GM19395 (cell line): ENCODE data around the gene CIROP.

Experiments used
- ATAC-seq: cut with Tn5 transposase; IDR thresholded peaks from one replicate; pipeline ENCODE4 v1.9.1; 2021; ENCODE audit warnings: mild to moderate bottlenecking, moderate library complexity; ENCODE audit not compliant: unreplicated experiment

Gene CIROP

GRCh38 chr14:23130871-23131270 is 26.1 kb upstream of the CIROP start:
- no peak for ATAC-seq

DNA sequence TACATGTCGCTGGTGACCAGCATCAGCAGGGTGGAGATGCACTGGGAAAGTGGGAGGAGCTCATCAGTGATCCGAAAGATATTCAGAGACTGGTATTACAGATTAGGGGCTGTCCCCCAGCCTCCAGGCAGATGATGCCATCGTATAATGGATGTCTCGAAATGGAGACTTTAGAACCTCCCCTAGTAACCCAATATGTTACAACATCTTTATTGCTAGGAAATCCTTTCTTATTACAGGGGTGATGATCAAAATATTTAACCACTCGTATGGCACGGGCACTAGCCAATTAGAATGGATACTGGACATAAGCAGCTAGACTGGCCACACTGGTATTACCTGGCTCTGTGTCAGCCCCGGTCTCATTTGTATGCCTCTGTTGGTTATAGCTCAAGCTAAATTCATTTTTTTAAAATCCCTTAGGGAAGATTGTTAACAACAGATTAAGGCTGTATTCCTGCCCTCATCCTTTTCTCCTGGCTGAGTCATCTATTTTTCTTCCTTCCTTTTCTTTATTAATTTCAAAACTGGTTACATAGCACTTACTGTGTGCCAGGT is 25.0 kb upstream of the CIROP start:
- ATAC-seq: no peak

DNA sequence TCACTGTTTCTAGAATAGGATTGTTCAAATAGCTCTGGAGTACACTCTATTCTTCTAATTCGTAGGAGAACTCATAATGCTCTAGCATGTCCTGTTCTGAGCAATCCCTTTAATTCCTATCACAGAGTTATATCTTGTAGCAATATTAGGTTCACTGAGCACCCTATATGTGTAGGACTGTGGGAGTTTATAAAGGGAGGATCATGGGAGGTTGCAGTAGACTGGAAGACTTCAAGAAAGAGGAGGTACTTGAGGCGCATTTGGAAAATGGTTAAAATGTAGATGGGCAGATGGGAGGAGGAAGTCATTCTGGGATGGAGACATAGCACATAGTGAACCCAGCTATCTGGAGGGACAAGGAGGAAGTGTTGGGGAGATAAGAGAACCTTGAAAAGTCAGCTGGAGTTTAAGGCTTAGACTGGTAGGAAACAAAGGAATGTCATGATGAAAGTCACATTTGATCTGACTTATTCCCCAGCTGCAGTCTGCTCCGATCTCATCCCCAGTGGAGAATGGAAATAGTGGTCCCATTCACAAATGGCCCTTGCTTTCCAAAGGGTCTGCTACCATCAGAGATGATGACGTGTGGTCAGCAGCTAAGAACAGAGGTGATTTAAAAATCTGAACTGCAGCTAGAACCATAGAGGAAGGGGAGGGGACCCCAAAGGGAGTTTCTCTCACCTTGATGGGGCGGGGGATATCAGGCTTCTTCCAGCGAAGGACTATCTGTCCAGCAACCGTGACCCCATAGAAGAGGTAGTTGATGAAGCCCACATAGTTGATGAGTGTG is 24.4 kb upstream of the CIROP start:
- ATAC-seq: no peak

DNA sequence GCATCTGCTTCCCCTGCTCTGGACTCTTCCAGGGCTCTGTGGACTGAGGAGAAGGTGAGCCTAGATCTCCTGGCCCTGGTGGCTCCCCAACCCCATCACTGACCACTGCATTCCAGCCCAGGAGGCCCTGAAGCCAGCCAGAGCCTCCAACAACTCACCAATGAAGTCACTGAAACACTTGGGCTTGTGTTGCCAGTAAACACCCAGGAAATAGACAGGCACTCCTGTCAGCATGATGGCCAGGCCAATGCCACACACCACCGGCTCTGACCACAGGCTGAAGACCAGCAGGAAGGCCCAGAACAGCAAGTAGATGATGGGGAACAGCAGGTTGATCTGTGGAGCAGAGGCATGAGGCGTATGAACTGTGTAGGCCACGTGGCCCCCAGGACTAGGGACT is 23.1 kb upstream of the CIROP start:
- no peak for ATAC-seq

DNA sequence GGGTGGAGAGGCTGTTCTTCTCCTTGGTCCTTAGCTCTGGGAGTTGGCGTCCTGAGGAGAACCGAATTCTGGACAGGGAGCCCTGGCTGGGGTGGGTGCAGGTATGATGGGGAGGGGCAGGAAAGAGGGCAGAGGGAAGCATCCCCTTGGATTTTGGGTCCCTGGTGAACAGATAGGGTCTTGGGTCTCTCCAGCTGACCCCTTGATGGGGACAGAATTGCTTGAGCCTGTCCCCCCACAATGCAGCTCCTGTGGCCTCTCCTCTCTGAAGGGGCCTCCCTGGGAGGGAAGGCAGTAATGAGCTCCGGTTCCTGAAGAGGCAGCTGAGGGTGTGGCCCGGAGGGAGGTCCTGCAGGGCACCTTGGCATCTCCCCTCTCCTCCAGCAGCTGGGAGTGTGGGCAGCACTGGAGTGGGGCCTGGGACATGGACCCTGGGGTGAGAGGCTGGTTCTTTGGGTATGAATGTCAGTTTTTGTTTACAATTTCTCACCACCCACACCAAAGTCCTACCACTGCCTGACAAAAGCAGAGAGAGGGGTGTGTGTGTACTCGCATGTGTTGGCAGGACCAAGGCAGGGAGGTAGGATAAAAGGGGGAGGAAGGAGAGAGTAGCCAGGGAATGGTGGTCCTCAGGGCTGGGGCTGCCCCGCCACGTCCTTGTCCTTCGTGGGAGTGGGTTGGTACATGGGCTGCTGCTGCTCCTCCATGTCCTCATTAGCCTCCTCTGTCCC is 21.9 kb upstream of the CIROP start:
- ATAC-seq: no peak

DNA sequence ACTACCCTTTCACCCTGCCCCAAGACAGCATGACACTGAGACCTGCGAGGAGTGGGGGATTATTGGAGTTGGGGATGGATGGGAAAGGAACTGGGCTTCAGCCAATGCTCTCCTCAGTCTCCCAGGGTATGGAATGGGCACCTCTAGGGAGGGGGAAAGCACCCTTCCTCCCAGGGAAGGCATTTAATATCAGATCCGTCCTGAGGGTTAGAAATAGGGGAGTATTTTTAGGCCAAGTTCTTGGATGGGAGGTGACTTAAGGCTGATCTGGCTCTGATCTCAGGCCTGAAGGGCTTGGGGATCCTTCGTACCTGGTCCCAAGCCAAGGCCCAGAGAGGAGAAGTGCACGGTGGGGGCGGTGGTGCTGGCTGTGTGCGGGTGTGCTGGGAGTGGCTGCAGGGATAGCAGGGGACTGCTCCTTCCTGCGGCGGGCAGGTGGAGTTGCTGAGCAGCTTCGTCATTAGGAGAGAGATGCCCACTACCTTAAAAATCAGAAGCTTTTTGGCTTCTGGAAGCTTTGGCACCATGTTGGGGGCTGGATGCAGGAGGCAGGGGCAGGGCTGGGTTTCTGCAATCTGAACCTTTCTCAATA is 21.2 kb upstream of the CIROP start:
- ATAC-seq: no peak

- ATAC-seq: no peak
Observed at GRCh38 chr14:23125011-23125410, 20.2 kb upstream of the CIROP start.

GRCh38 chr14:23124337-23124954 is 19.7 kb upstream of the CIROP start:
- no peak for ATAC-seq

DNA sequence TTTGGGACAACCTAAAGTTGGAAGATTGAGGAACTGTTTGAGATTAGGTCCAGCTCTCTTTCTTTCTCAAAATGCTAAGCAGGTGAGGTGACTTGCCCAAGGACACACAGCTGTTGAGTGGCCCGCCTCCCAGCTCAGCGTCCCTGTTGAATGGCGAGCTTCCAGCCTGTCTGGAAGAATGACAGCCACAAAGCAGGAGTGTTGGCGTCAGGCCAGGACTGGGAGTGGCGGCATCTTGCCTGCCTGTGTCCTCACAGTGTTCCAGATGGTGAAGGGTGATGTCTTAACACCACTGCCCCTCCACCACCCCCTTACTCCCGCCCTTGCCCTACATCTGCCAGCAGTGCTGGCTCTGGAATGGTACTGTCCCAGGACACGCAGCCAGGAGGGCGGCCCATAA is 18.6 kb upstream of the CIROP start:
- ATAC-seq: no peak

- ATAC-seq: no peak
Observed at GRCh38 chr14:23122086-23122485, 17.3 kb upstream of the CIROP start.

DNA sequence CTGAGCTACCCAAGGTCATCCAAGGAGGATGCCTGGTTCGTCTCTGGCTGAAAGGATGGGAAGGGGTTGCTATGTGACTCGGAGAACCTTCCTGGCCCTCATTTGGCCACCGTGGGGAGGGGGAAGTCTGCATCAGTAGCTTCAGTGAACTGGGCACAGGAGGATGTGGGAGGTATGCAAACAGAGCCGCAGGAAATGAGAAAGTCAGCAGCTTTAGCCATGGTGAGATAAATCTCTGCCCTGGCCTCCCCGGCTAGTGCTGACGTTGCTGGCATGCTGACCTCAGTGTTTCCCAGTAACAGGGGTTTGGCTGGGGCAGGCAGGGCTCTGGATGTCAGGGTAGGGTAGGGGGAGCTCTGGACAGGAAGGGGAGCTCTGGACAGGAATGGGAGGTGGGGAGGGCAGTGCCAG is 16.6 kb upstream of the CIROP start:
- no peak for ATAC-seq

GRCh38 chr14:23120541-23121251 is 15.9 kb upstream of the CIROP start:
- peak; percentile 68 for ATAC-seq

GRCh38 chr14:23119363-23120327 is 14.9 kb upstream of the CIROP start:
- ATAC-seq: no peak

DNA sequence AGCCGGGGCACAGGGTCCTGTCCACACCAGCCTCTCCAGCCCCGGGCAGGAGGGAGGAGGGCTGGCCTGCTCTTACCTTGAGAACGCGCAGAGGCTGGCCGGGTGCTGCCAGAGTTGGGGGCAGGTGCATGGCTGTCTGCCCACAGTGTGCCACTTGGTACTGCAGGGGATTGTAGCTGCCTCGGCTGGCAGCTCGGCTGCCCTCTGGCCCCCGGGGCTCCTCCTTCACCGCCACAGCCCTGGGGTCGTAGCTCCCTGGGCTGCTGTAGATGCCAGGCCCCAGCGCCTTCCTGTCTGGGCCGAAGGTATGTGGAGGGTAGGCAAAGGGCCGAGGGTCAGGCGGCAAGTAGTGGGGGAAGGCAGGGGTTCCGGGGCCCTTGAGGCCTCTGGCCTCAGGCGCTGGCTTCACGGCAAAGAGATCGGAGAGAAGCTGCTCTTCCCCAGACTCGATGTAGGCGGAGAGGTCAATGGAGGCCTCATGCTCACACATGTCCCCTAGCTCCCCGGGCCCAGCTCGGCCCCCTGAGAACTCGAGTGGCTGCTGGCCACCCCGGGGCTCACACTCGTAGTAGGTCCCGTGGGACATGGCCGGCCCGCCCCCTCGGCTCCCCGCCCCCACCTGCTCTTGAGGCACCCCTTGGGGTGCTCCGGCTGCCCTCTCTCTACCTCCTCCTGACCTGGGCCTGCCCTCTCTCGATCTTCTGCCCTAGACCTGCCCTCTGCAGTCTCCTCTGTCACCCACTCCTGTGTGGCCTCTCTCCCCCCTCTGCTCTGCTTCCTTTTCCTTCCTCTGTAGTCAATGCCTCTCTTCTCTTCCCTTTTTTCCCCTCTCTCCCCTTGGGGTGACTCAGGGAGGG is 13.9 kb upstream of the CIROP start, which contains the start of gene CEBPE:
TSS of gene CEBPE (minus strand) at position 750 of the 857 bp plus-strand sequence. CDS start at position 586, 164 bp downstream.
- no peak for ATAC-seq

DNA sequence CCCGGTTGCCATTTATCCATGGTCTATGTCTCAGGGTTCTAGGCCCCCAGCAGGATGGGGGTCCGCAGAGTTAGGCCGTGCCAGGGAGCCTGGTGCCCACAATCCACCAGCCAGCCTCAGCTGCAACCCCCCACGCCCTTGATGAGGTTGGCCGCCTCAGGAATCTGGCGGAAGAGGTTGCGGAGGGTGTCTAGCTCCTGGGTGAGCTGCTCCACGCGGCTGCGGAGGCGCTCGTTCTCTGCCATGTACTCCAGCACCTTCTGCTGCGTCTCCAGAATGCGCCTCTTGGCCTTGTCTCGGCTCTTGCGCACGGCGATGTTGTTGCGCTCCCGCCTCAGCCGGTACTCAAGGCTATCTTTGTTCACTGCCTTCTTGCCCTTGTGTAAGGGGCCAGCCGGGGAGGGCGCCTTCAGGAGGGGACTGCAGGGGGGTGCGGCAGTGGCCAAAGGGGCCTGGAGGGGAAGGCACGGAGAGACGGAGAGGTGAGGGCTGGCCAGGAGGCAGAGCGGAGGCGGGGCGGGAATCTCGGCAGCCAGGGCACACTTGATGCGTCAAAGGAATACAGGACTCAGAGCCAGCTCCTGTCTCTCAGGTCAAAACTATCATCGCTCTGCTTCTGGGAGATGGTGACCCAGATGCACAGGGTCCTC is 12.7 kb upstream of the CIROP start:
- no peak for ATAC-seq

DNA sequence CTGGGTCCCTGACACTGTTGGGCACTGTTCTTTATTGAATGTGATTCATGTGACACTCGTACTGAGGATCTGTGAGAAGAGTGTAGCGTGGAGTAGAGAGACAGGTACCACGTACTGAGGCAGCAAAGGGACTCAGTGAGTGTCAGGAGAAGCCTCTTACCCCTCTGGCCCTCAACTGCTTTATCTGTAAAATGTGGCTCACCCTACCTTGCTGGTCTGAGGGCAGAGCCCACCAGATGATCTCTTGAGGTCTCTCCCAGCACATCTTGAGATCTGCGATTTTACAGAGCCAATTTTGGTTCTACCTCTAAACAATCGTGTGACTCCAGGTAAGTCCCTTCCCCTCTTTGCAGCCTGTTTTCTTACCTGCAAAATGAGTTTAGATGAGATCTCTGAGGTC is 11.1 kb upstream of the CIROP start:
- no peak for ATAC-seq

DNA sequence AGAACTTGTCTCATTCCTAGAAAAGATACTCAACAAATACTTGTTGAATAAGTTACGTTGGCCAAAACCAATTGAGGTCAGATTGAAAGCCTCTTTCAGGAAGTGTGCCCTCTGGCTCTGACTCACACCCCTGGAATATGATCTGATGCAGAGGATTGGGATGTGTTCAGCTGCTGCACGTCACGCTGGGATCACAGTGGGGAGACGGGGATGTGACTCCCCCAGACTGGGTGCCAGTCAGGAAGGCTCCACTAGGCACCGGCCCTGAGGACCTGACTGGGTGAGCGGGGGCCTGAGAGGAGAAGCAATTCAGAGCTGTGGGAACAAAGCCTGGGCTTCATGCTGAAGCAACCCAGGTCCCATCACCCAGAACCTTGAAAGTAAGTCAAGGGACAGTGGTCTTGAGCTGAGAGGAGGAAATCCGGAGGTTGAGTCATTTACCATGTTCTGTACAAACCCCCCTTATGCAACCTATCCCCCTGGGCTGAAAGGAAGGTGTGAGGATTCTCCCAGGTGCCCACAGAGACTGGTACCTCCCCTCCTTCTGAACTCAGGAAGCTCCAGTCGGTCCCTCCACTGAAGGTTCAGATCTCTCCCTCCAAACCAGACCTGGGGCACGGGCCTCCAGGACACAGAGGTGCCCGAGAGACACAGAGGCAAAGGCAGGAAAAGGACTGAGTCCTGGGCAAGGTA is 10.4 kb upstream of the CIROP start:
- ATAC-seq: no peak
